K562 (cell line): ENCODE data around the gene EHD2. TPM values are rescaled to one million over a fixed set of nuclear protein-coding genes. Genes with fewer than 3 reads are reported as not detected.

ENCODE experiments used
- ATAC-seq: fragments of 200-7000 bp; cut with Tn5 transposase; 3 replicates; pipeline ENCODE4 v1.9.1; 2020; ENCODE audit warnings: moderate library complexity
- BruUV-seq: library from RNA; stranded (reverse); fragments of 400-500 nt; replicated peaks from 2 replicates; lab custom pipeline; 2021; lab: Mats Ljungman, UMichigan
- CTCF ChIA-PET: fragments of 300-600 bp; formaldehyde crosslinking; extraction: SDS; loops from one replicate; lab custom pipeline; 2021; ENCODE audit warnings: low intra/inter-chr PET ratio; lab: Yijun Ruan, JAX
- POLR2A ChIA-PET: fragments of 300-600, 350-650 bp; sonication (Branson Sonifier 250); formaldehyde crosslinking; extraction: SDS; loops from one replicate; lab custom pipeline; 2021; ENCODE audit warnings: antibody characterized with exemption, inconsistent platforms; lab: Yijun Ruan, JAX
- DNase-seq, 4 experiments: peaks; one replicate each; pipeline versions ENCODE4 v3.0.0 to v3.0.0-alpha.2; 2011 to 2018; ENCODE audit warnings: low spot score in 3 of 4, mixed read lengths in 3 of 4; ENCODE audit errors: extremely low read depth in 1 of 4
- FAIRE-seq: peaks from 2 replicates; lab custom pipeline; 2011; peaks lifted over from hg19 to GRCh38; lab: Jason Lieb, UNC
- H2AFZ ChIP-seq: 2 replicates; pipeline ENCODE4 v1.6.0; 2011; ENCODE audit warnings: low read depth, low read length, control low read depth, inconsistent platforms
- H3K27ac ChIP-seq: fragments of 200-600 bp; 3 replicates; pipeline ENCODE4 v1.8.0; 2011; ENCODE audit warnings: low read depth, mild to moderate bottlenecking, control low read depth, inconsistent platforms, low read length, moderate library complexity, mixed read lengths; ENCODE audit errors: extremely low read depth
- H3K27me3 ChIP-seq, 2 experiments: fragments of 300-600 bp in 1 of 2; 2 replicates in 1 of 2; 3 replicates in 1 of 2; pipeline versions ENCODE4 v1.6.0 to v1.8.0; 2011; ENCODE audit warnings: inconsistent platforms in 2 of 2, low read length in 2 of 2, mild to moderate bottlenecking in 1 of 2, mixed read lengths in 1 of 2, moderate library complexity in 1 of 2; ENCODE audit not compliant: control insufficient read depth in 2 of 2, insufficient read depth in 2 of 2
- H3K36me3 ChIP-seq: fragments of 300-600 bp; 3 replicates; pipeline ENCODE4 v1.8.0; 2011; ENCODE audit warnings: mild to moderate bottlenecking, low read length, inconsistent platforms; ENCODE audit not compliant: control insufficient read depth, insufficient read depth
- H3K4me1 ChIP-seq, 2 experiments: fragments of 200-600 bp in 1 of 2; replicated peaks in 1 of 2; 2 replicates in 1 of 2; 3 replicates in 1 of 2; pipeline versions ENCODE4 v1.5.1 to v1.8.0; 2011; ENCODE audit warnings: inconsistent platforms in 2 of 2, low read length in 2 of 2, mild to moderate bottlenecking in 1 of 2, mixed read lengths in 1 of 2, moderate library complexity in 1 of 2; ENCODE audit not compliant: control insufficient read depth in 2 of 2, insufficient read depth in 2 of 2
- H3K4me2 ChIP-seq: 2 replicates; pipeline ENCODE4 v1.6.1; 2011; ENCODE audit warnings: low read length, control low read depth, inconsistent platforms, mixed read lengths; ENCODE audit not compliant: insufficient read depth
- H3K4me3 ChIP-seq: fragments of 200-600 bp; sonication (generic), shearing (Covaris generic); 2 replicates; pipeline ENCODE4 v1.5.1; 2016; ENCODE audit warnings: control low read depth, inconsistent platforms
- H3K79me2 ChIP-seq: fragments of 200-600 bp; 3 replicates; pipeline ENCODE4 v1.8.0; 2011; ENCODE audit warnings: low read length, inconsistent platforms; ENCODE audit not compliant: control insufficient read depth, insufficient read depth
- H3K9ac ChIP-seq, 2 experiments: 2 replicates each; pipeline versions ENCODE4 v1.6.0 to v1.6.1; 2011; ENCODE audit warnings: low read depth in 2 of 2, low read length in 2 of 2, control low read depth in 1 of 2, inconsistent platforms in 1 of 2, mild to moderate bottlenecking in 1 of 2, mixed read lengths in 1 of 2; ENCODE audit not compliant: insufficient read depth in 1 of 2
- H3K9me1 ChIP-seq: one replicate; pipeline ENCODE4 v1.6.0; 2011; ENCODE audit warnings: inconsistent platforms, mild to moderate bottlenecking, low read length, moderate library complexity; ENCODE audit not compliant: control insufficient read depth, insufficient read depth
- H3K9me3 ChIP-seq: replicated peaks from 2 replicates; pipeline ENCODE4 v1.5.1; 2011; ENCODE audit warnings: low read depth, low read length, inconsistent platforms; ENCODE audit not compliant: control insufficient read depth, insufficient read depth
- H4K20me1 ChIP-seq: replicated peaks from 2 replicates; pipeline ENCODE4 v1.6.1; 2011; ENCODE audit warnings: low read length, inconsistent platforms, mixed read lengths; ENCODE audit not compliant: control insufficient read depth, insufficient read depth
- AFF1 ChIP-seq, 2 experiments: fragments of 450-650 bp; IDR thresholded peaks; 2 replicates each; pipeline ENCODE4 v1.6.1; 2018; ENCODE audit warnings: mild to moderate bottlenecking in 2 of 2, low read depth in 1 of 2; ENCODE audit not compliant: partially characterized antibody in 2 of 2
- FOS ChIP-seq: IDR thresholded peaks from 3 replicates; pipeline ENCODE4 v1.6.1; 2011; ENCODE audit not compliant: insufficient read length; ENCODE audit errors: extremely low read depth
- FOXM1 ChIP-seq, 2 experiments: fragments of 450-650 bp in 1 of 2; sonication (generic) in 1 of 2; formaldehyde crosslinking in 1 of 2; IDR thresholded peaks; 2 replicates each; pipeline versions ENCODE4 v1.6.1 to v1.9.0; 2017 to 2022; ENCODE audit warnings: low read depth in 2 of 2, mild to moderate bottlenecking in 2 of 2, missing genetic modification reagents in 1 of 2, moderate library complexity in 1 of 2
- GABPA ChIP-seq: fragments of 200-800 bp; sonication (Bioruptor generic); conservative IDR thresholded peaks from 2 replicates; pipeline ENCODE4 v1.6.1; 2016; ENCODE audit warnings: low read depth, missing genetic modification characterization, missing compliant biosample characterization
- KDM5B ChIP-seq: fragments of 200-600 bp; sonication (generic); IDR thresholded peaks from 2 replicates; pipeline ENCODE4 v1.6.1; 2012; ENCODE audit warnings: low read depth, mild to moderate bottlenecking, moderate library complexity, low read length, control low read depth, inconsistent platforms; ENCODE audit not compliant: insufficient replicate concordance
- KLF1 ChIP-seq: fragments of 450-650 bp; IDR thresholded peaks from 2 replicates; pipeline ENCODE4 v1.6.1; 2016; ENCODE audit warnings: missing genetic modification characterization, missing compliant biosample characterization
- STAT5B ChIP-seq: fragments of 250-450 bp; sonication (Bioruptor Pico); IDR thresholded peaks from 2 replicates; pipeline ENCODE4 v1.8.0; 2021; ENCODE audit warnings: mild to moderate bottlenecking, inconsistent platforms
- TAF9B ChIP-seq: fragments of 450-650 bp; IDR thresholded peaks from 2 replicates; pipeline ENCODE4 v1.6.1; 2018; ENCODE audit warnings: mild to moderate bottlenecking; ENCODE audit not compliant: partially characterized antibody
- ZBTB1 ChIP-seq: sonication (generic); formaldehyde crosslinking; IDR thresholded peaks from 2 replicates; pipeline ENCODE4 v1.8.1; 2023; ENCODE audit warnings: missing genetic modification reagents, low read depth, mild to moderate bottlenecking, borderline replicate concordance
- ZFX ChIP-seq: sonication (generic); formaldehyde crosslinking; IDR thresholded peaks from 2 replicates; pipeline ENCODE4 v1.8.0; 2022; ENCODE audit warnings: mild to moderate bottlenecking, missing genetic modification reagents, moderate library complexity
- ZNF347 ChIP-seq: fragments of 450-650 bp; formaldehyde crosslinking; IDR thresholded peaks from 2 replicates; pipeline ENCODE4 v1.4.0; 2020; ENCODE audit warnings: low read depth, mild to moderate bottlenecking, moderate library complexity
- WGBS: fragments of 100-300 bp; shearing (Covaris generic); methylation state at CpG from one replicate; pipeline ENCODE4 v1.1.6; 2016; ENCODE audit warnings: low coverage, mixed read lengths; ENCODE audit not compliant: insufficient coverage; ENCODE audit errors: missing lambda C conversion rate; 5-methylcytosine and 5-hydroxymethylcytosine counted together
- in situ Hi-C: fragments of 300-500 bp; cut with MboI; formaldehyde crosslinking; loops from 4 replicates; pipeline ENCODE4 v1.15.0; 2018; ENCODE audit warnings: inconsistent platforms, mixed read lengths
- intact Hi-C: fragments of 100-400 bp; cut with micrococcal nuclease; formaldehyde crosslinking; loops from 2 replicates; pipeline ENCODE4 v1.14.2; 2022
- polyA plus RNA-seq, 8 experiments: library from polyadenylated mRNA; depleted of rRNA in 4 of 8; stranded (reverse) in 5 of 8; unstranded in 3 of 8; fragments of >200 nt; fragmentation: Nextera tagmentation in 2 of 8; fragmentation: Illumina TruSeq in 1 of 8; extraction: Ambion mirVana in 2 of 8; extraction: Trizol in 1 of 8; gene quantifications; 2 replicates each; pipeline versions ENCODE4 v1.2.1 to v1.2.3, GENCODE V29; 2011 to 2014; ENCODE audit warnings: inconsistent platforms in 1 of 8, missing spikeins in 1 of 8
- total RNA-seq, 7 experiments: library from RNA; depleted of rRNA in 6 of 7; stranded (reverse); fragments of >200 nt in 6 of 7; fragmentation: Illumina TruSeq in 2 of 7; extraction: Trizol in 2 of 7; gene quantifications; 2 replicates each; pipeline versions ENCODE4 v1.2.1 to v1.2.3, GENCODE V29; 2011 to 2021; ENCODE audit warnings: low replicate concordance in 1 of 7

Gene EHD2
- total and polyA plus RNA-seq, 9 of the 15 experiments (the other 6 are each of a cell fraction or from before 2014, with no cell fraction given) = 1.7 to 32.2 (median 3.0) TPM

- TF ChIP-seq STAT5B (no peak), ZBTB1 (CRISPR knock-in tag) (peak; percentile 51; the same call in 1 of the 2 replicates), FOXM1 (IDR thresholded peaks at IDR 0.05; ENCODE audit: low read depth) (no peak), FOXM1 (CRISPR knock-in tag; IDR thresholded peaks at IDR 0.05; ENCODE audit: low read depth) (no peak), FOS (no peak), KLF1 (tag) (peak; percentile 96)
Measured at GRCh38 chr19:47778049-47778953, 65.1 kb downstream of the EHD2 start, which contains the start of gene SELENOW (continued).

GRCh38 chr19:47778954-47779351 lies 65.7 kb downstream of the EHD2 start:
- H3K79me2 ChIP-seq = peaks cover 25% of the 10 kb centered on the region
- in situ Hi-C loops (no loop called here), intact Hi-C loops (no loop called here)
- H3K4me1 ChIP-seq = peaks cover 11 to 29% of the 10 kb centered on the region in 2 experiments; a peak in 3 of 5 replicates
- ChIA-PET POLR2A (no interaction called here), CTCF (interaction anchor here (1.5 kb wide), 1 partner anchor 10 kb away, joined by 7 read pairs; no protein-coding TSS in a partner anchor)
- H3K9me3 ChIP-seq = no peaks in the 10 kb centered on the region
- no peaks in the 10 kb centered on the region for H3K27me3 ChIP-seq
- H3K36me3 ChIP-seq = peaks cover 28% of the 10 kb centered on the region; the same call in 2 of the 3 replicates
- ATAC-seq (peak; percentile 56), DNase-seq (peak in 1 of 4 experiments; percentile 49), FAIRE-seq (peak; percentile 71)
- peak overlapping the region; percentile 84 for H3K4me2 ChIP-seq
- no peaks in the 10 kb centered on the region for H4K20me1 ChIP-seq
- WGBS = 0% methylated on average over 12 of the region's 20 CpGs
- H2AFZ ChIP-seq = peak overlapping the region; percentile 96
- peak overlapping the region; percentile 94 to 100 for H3K9ac ChIP-seq
- H3K27ac ChIP-seq = peak overlapping the region; percentile 96
- TF ChIP-seq ZFX (peak; percentile 35; the same call in 1 of the 2 replicates), TAF9B (no peak), AFF1 (IDR thresholded peaks at IDR 0.05; ENCODE audit: low read depth in 1 of 2, partially characterized antibody in 2 of 2) (no peak), KDM5B (peak; percentile 9), GABPA (0 out of 2 replicates have a peak, but pooled peaks have one; percentile 3), ZNF347 (CRISPR knock-in tag) (no peak)
- peaks cover 3% of the 10 kb centered on the region for H3K9me1 ChIP-seq
- BruUV-seq = TSS peak; percentile 77
- H3K4me3 ChIP-seq = peak overlapping the region; percentile 95
